K562 (cell line): Measurements from ENCODE around the gene ELMO1. TPM values are rescaled to one million over a fixed set of nuclear protein-coding genes. Genes with fewer than 3 reads are reported as not detected.
A peak's percentile ranks its signal among the peaks of the same experiment; 100 is the strongest.

Source experiments
- ATAC-seq: fragments of 200-7000 bp; cut with Tn5 transposase; 3 replicates; pipeline ENCODE4 v1.9.1; 2020; ENCODE audit warnings: moderate library complexity
- BruUV-seq: library from RNA; stranded (reverse); fragments of 400-500 nt; replicated peaks from 2 replicates; lab custom pipeline; 2021; lab: Mats Ljungman, UMichigan
- CTCF ChIA-PET: fragments of 300-600 bp; formaldehyde crosslinking; extraction: SDS; loops from one replicate; lab custom pipeline; 2021; ENCODE audit warnings: low intra/inter-chr PET ratio; lab: Yijun Ruan, JAX
- POLR2A ChIA-PET: fragments of 300-600, 350-650 bp; sonication (Branson Sonifier 250); formaldehyde crosslinking; extraction: SDS; loops from one replicate; lab custom pipeline; 2021; ENCODE audit warnings: antibody characterized with exemption, inconsistent platforms; lab: Yijun Ruan, JAX
- DNase-seq, 4 experiments: peaks; one replicate each; pipeline versions ENCODE4 v3.0.0 to v3.0.0-alpha.2; 2011 to 2018; ENCODE audit warnings: low spot score in 3 of 4, mixed read lengths in 3 of 4; ENCODE audit errors: extremely low read depth in 1 of 4
- FAIRE-seq: peaks from 2 replicates; lab custom pipeline; 2011; peaks lifted over from hg19 to GRCh38; lab: Jason Lieb, UNC
- H2AFZ ChIP-seq: 2 replicates; pipeline ENCODE4 v1.6.0; 2011; ENCODE audit warnings: low read depth, low read length, control low read depth, inconsistent platforms
- H3K27ac ChIP-seq: fragments of 200-600 bp; 3 replicates; pipeline ENCODE4 v1.8.0; 2011; ENCODE audit warnings: low read depth, mild to moderate bottlenecking, control low read depth, inconsistent platforms, low read length, moderate library complexity, mixed read lengths; ENCODE audit errors: extremely low read depth
- H3K27me3 ChIP-seq, 2 experiments: fragments of 300-600 bp in 1 of 2; 2 replicates in 1 of 2; 3 replicates in 1 of 2; pipeline versions ENCODE4 v1.6.0 to v1.8.0; 2011; ENCODE audit warnings: inconsistent platforms in 2 of 2, low read length in 2 of 2, mild to moderate bottlenecking in 1 of 2, mixed read lengths in 1 of 2, moderate library complexity in 1 of 2; ENCODE audit not compliant: control insufficient read depth in 2 of 2, insufficient read depth in 2 of 2
- H3K36me3 ChIP-seq: fragments of 300-600 bp; 3 replicates; pipeline ENCODE4 v1.8.0; 2011; ENCODE audit warnings: mild to moderate bottlenecking, low read length, inconsistent platforms; ENCODE audit not compliant: control insufficient read depth, insufficient read depth
- H3K4me1 ChIP-seq, 2 experiments: fragments of 200-600 bp in 1 of 2; replicated peaks in 1 of 2; 2 replicates in 1 of 2; 3 replicates in 1 of 2; pipeline versions ENCODE4 v1.5.1 to v1.8.0; 2011; ENCODE audit warnings: inconsistent platforms in 2 of 2, low read length in 2 of 2, mild to moderate bottlenecking in 1 of 2, mixed read lengths in 1 of 2, moderate library complexity in 1 of 2; ENCODE audit not compliant: control insufficient read depth in 2 of 2, insufficient read depth in 2 of 2
- H3K4me2 ChIP-seq: 2 replicates; pipeline ENCODE4 v1.6.1; 2011; ENCODE audit warnings: low read length, control low read depth, inconsistent platforms, mixed read lengths; ENCODE audit not compliant: insufficient read depth
- H3K4me3 ChIP-seq: fragments of 200-600 bp; sonication (generic), shearing (Covaris generic); 2 replicates; pipeline ENCODE4 v1.5.1; 2016; ENCODE audit warnings: control low read depth, inconsistent platforms
- H3K79me2 ChIP-seq: fragments of 200-600 bp; 3 replicates; pipeline ENCODE4 v1.8.0; 2011; ENCODE audit warnings: low read length, inconsistent platforms; ENCODE audit not compliant: control insufficient read depth, insufficient read depth
- H3K9ac ChIP-seq, 2 experiments: 2 replicates each; pipeline versions ENCODE4 v1.6.0 to v1.6.1; 2011; ENCODE audit warnings: low read depth in 2 of 2, low read length in 2 of 2, control low read depth in 1 of 2, inconsistent platforms in 1 of 2, mild to moderate bottlenecking in 1 of 2, mixed read lengths in 1 of 2; ENCODE audit not compliant: insufficient read depth in 1 of 2
- H3K9me1 ChIP-seq: one replicate; pipeline ENCODE4 v1.6.0; 2011; ENCODE audit warnings: inconsistent platforms, mild to moderate bottlenecking, low read length, moderate library complexity; ENCODE audit not compliant: control insufficient read depth, insufficient read depth
- H3K9me3 ChIP-seq: replicated peaks from 2 replicates; pipeline ENCODE4 v1.5.1; 2011; ENCODE audit warnings: low read depth, low read length, inconsistent platforms; ENCODE audit not compliant: control insufficient read depth, insufficient read depth
- H4K20me1 ChIP-seq: replicated peaks from 2 replicates; pipeline ENCODE4 v1.6.1; 2011; ENCODE audit warnings: low read length, inconsistent platforms, mixed read lengths; ENCODE audit not compliant: control insufficient read depth, insufficient read depth
- CBFA2T2 ChIP-seq: fragments of 450-650 bp; conservative IDR thresholded peaks from 2 replicates; pipeline ENCODE4 v1.6.1; 2017; ENCODE audit warnings: mild to moderate bottlenecking
- CEBPB ChIP-seq: fragments of 450-650 bp; IDR thresholded peaks from 2 replicates; pipeline ENCODE4 v1.6.1; 2016; ENCODE audit warnings: missing genetic modification characterization, missing compliant biosample characterization
- CEBPG ChIP-seq, 3 experiments: fragments of 200-800 bp in 1 of 3; sonication (Bioruptor generic) in 1 of 3; sonication (generic) in 1 of 3; formaldehyde crosslinking in 1 of 3; IDR thresholded peaks in 2 of 3; conservative IDR thresholded peaks in 1 of 3; 2 replicates each; pipeline versions ENCODE4 v1.6.1 to v1.8.0; 2016 to 2022; ENCODE audit warnings: missing compliant biosample characterization in 2 of 3, missing genetic modification characterization in 2 of 3, mild to moderate bottlenecking in 1 of 3, missing genetic modification reagents in 1 of 3
- CHD4 ChIP-seq: fragments of 200-600 bp; sonication (generic); IDR thresholded peaks from 3 replicates; pipeline ENCODE4 v1.6.1; 2012; ENCODE audit warnings: low read depth, mild to moderate bottlenecking, mixed read lengths, low read length, inconsistent platforms; ENCODE audit not compliant: insufficient read depth, insufficient replicate concordance, poor library complexity, severe bottlenecking
- HNRNPL ChIP-seq: fragments of 200-400 bp; formaldehyde crosslinking; IDR thresholded peaks from 2 replicates; pipeline ENCODE4 v1.6.1; 2017; ENCODE audit warnings: low read depth, mild to moderate bottlenecking, low read length
- ZSCAN29 ChIP-seq: fragments of 450-650 bp; IDR thresholded peaks from 2 replicates; pipeline ENCODE4 v1.6.1; 2017
- WGBS: fragments of 100-300 bp; shearing (Covaris generic); methylation state at CpG from one replicate; pipeline ENCODE4 v1.1.6; 2016; ENCODE audit warnings: low coverage, mixed read lengths; ENCODE audit not compliant: insufficient coverage; ENCODE audit errors: missing lambda C conversion rate; 5-methylcytosine and 5-hydroxymethylcytosine counted together
- in situ Hi-C: fragments of 300-500 bp; cut with MboI; formaldehyde crosslinking; loops from 4 replicates; pipeline ENCODE4 v1.15.0; 2018; ENCODE audit warnings: inconsistent platforms, mixed read lengths
- intact Hi-C: fragments of 100-400 bp; cut with micrococcal nuclease; formaldehyde crosslinking; loops from 2 replicates; pipeline ENCODE4 v1.14.2; 2022
- polyA plus RNA-seq, 8 experiments: library from polyadenylated mRNA; depleted of rRNA in 4 of 8; stranded (reverse) in 5 of 8; unstranded in 3 of 8; fragments of >200 nt; fragmentation: Nextera tagmentation in 2 of 8; fragmentation: Illumina TruSeq in 1 of 8; extraction: Ambion mirVana in 2 of 8; extraction: Trizol in 1 of 8; gene quantifications; 2 replicates each; pipeline versions ENCODE4 v1.2.1 to v1.2.3, GENCODE V29; 2011 to 2014; ENCODE audit warnings: inconsistent platforms in 1 of 8, missing spikeins in 1 of 8
- total RNA-seq, 7 experiments: library from RNA; depleted of rRNA in 6 of 7; stranded (reverse); fragments of >200 nt in 6 of 7; fragmentation: Illumina TruSeq in 2 of 7; extraction: Trizol in 2 of 7; gene quantifications; 2 replicates each; pipeline versions ENCODE4 v1.2.1 to v1.2.3, GENCODE V29; 2011 to 2021; ENCODE audit warnings: low replicate concordance in 1 of 7
- TF ChIP-seq, protein P1 (sequence below): fragments of 450-650 bp; IDR thresholded peaks from 2 replicates; pipeline ENCODE4 v1.6.1; 2018; ENCODE audit not compliant: partially characterized antibody
- TF ChIP-seq, protein P2 (sequence below): fragments of 450-650 bp; IDR thresholded peaks from 2 replicates; pipeline ENCODE4 v1.6.1; 2017; ENCODE audit warnings: antibody characterized with exemption
- TF ChIP-seq, protein P3 (sequence below): fragments of 450-650 bp; IDR thresholded peaks from 2 replicates; pipeline ENCODE4 v1.6.1; 2016; ENCODE audit warnings: mild to moderate bottlenecking

The ELMO1 gene
- total and polyA plus RNA-seq, 9 of the 15 experiments (the other 6 are each of a cell fraction or from before 2014, with no cell fraction given): 0.36 to 7.2 (median 3.6) TPM

DNA sequence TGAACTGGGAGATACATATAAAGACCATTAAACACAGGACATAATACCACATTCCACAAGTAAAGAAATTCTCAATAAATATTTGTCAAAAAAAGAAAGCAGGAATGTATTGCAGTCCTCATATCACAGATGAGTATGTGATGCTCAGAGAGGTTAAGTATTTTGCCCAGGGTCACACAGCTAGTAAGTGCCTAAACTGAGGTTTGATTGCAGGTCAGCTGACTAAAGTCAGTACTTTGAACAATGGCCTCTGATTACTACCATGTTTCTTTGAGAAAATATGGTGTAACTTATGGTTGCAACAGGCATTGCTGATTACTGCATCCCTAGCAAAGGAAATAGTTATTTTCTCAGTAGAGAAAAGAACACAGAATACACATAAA is 267.1 kb downstream of the ELMO1 start (continued):
- TF ChIP-seq, protein P1, sequence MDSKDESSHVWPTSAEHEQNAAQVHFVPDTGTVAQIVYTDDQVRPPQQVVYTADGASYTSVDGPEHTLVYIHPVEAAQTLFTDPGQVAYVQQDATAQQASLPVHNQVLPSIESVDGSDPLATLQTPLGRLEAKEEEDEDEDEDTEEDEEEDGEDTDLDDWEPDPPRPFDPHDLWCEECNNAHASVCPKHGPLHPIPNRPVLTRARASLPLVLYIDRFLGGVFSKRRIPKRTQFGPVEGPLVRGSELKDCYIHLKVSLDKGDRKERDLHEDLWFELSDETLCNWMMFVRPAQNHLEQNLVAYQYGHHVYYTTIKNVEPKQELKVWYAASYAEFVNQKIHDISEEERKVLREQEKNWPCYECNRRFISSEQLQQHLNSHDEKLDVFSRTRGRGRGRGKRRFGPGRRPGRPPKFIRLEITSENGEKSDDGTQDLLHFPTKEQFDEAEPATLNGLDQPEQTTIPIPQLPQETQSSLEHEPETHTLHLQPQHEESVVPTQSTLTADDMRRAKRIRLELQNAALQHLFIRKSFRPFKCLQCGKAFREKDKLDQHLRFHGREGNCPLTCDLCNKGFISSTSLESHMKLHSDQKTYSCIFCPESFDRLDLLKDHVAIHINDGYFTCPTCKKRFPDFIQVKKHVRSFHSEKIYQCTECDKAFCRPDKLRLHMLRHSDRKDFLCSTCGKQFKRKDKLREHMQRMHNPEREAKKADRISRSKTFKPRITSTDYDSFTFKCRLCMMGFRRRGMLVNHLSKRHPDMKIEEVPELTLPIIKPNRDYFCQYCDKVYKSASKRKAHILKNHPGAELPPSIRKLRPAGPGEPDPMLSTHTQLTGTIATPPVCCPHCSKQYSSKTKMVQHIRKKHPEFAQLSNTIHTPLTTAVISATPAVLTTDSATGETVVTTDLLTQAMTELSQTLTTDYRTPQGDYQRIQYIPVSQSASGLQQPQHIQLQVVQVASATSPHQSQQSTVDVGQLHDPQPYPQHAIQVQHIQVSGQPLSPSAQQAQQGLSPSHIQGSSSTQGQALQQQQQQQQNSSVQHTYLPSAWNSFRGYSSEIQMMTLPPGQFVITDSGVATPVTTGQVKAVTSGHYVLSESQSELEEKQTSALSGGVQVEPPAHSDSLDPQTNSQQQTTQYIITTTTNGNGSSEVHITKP: no peak

DNA sequence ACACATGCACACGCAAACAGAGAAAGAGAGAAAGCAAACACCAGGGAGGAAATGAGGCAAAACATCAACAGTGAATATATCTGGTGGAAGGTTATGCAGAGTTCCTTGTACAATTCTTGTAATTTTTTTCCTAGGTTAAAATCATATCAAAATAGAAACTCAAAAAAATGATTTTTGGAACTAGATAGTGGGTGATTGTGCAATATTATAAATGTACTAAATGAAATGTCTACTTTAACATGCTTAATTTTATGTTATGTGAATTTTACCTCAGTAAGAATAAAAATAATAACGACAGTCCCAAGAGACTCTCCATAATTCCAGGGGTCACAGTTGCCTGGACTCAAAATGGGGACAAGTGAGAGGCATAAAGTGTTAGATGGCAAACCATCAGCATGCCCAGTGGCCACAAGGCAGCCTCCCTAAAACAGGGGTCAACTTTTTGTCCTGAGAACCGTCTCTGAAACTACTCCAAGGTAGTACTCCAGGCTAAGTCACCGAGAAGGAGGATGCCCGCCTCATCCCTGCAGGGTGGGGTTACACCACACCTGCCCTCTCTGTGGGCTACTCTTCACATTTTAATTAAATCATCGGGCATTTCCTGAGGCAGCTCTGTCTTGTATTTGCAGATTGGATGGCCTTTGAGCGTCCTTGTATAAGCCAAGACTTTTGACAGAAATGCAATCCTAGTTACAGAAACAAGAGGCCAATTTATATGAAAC is 267.7 kb downstream of the ELMO1 start:
- no peaks in the 10 kb centered on the region for H3K36me3 ChIP-seq
- no peak overlapping the region for H2AFZ ChIP-seq
- intact Hi-C loops: loop anchor here (10.0 kb wide), 1 partner anchor 866 kb away; no protein-coding TSS in a partner anchor
- no peak for FAIRE-seq
- H3K9me3 ChIP-seq: no peaks in the 10 kb centered on the region
- no peaks in the 10 kb centered on the region for H4K20me1 ChIP-seq
- no peak for DNase-seq
- no peaks in the 10 kb centered on the region for H3K79me2 ChIP-seq
- no peak overlapping the region for H3K4me3 ChIP-seq
- H3K9ac ChIP-seq: no peak overlapping the region
- in situ Hi-C loops: loop anchor here (10.0 kb wide), 1 partner anchor 196 kb away; no protein-coding TSS in a partner anchor
- H3K27me3 ChIP-seq: no peaks in the 10 kb centered on the region
- H3K4me1 ChIP-seq: no peaks in the 10 kb centered on the region; a peak in 1 of 5 replicates
- ChIA-PET POLR2A (no interaction called here), CTCF (interaction anchor here (0.6 to 2.8 kb wide), 4 partner anchors 707 to 1473 kb away, joined by 3 to 14 read pairs (median 3); no protein-coding TSS in a partner anchor)
- no peaks in the 10 kb centered on the region for H3K9me1 ChIP-seq
- no peak overlapping the region for H3K4me2 ChIP-seq
- 9% methylated on average over 7 of the region's 7 CpGs for WGBS
- no peak for ATAC-seq
- H3K27ac ChIP-seq: no peak overlapping the region
- no TSS peak for BruUV-seq
- TF ChIP-seq, protein P2, sequence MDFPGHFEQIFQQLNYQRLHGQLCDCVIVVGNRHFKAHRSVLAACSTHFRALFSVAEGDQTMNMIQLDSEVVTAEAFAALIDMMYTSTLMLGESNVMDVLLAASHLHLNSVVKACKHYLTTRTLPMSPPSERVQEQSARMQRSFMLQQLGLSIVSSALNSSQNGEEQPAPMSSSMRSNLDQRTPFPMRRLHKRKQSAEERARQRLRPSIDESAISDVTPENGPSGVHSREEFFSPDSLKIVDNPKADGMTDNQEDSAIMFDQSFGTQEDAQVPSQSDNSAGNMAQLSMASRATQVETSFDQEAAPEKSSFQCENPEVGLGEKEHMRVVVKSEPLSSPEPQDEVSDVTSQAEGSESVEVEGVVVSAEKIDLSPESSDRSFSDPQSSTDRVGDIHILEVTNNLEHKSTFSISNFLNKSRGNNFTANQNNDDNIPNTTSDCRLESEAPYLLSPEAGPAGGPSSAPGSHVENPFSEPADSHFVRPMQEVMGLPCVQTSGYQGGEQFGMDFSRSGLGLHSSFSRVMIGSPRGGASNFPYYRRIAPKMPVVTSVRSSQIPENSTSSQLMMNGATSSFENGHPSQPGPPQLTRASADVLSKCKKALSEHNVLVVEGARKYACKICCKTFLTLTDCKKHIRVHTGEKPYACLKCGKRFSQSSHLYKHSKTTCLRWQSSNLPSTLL: no peak
- no peak for TF ChIP-seq ZSCAN29
- peak; percentile 59 for TF ChIP-seq CEBPB (tag)
- no peak for TF ChIP-seq CEBPG (CRISPR knock-in tag; IDR thresholded peaks at IDR 0.05)
- peak in 1 of 2 experiments; percentile 76; a peak in 2 of 4 replicates for TF ChIP-seq CEBPG (tag; conservative IDR thresholded peaks at IDR 0.05 in 1 of 2, IDR thresholded peaks at IDR 0.05 in 1 of 2)
- TF ChIP-seq, protein P3, sequence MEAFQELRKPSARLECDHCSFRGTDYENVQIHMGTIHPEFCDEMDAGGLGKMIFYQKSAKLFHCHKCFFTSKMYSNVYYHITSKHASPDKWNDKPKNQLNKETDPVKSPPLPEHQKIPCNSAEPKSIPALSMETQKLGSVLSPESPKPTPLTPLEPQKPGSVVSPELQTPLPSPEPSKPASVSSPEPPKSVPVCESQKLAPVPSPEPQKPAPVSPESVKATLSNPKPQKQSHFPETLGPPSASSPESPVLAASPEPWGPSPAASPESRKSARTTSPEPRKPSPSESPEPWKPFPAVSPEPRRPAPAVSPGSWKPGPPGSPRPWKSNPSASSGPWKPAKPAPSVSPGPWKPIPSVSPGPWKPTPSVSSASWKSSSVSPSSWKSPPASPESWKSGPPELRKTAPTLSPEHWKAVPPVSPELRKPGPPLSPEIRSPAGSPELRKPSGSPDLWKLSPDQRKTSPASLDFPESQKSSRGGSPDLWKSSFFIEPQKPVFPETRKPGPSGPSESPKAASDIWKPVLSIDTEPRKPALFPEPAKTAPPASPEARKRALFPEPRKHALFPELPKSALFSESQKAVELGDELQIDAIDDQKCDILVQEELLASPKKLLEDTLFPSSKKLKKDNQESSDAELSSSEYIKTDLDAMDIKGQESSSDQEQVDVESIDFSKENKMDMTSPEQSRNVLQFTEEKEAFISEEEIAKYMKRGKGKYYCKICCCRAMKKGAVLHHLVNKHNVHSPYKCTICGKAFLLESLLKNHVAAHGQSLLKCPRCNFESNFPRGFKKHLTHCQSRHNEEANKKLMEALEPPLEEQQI: no peak
- TF ChIP-seq CHD4: no peak
- TF ChIP-seq CBFA2T2: no peak
- no peak for TF ChIP-seq HNRNPL
